Neural progenitor cell (in vitro differentiated cells): ENCODE results near the gene ROR2. TPM values are rescaled to one million over a fixed set of nuclear protein-coding genes. Genes with fewer than 3 reads are reported as not detected.
A peak's percentile ranks its signal among the peaks of the same experiment; 100 is the strongest.

Experiments
- DNase-seq: peaks from one replicate; pipeline ENCODE4 v3.0.0-alpha.2; 2016; ENCODE audit warnings: low spot score
- H2AFZ ChIP-seq: fragments of 200-600 bp; sonication (generic); replicated peaks from 2 replicates; pipeline ENCODE4 v1.6.1; 2016; ENCODE audit warnings: antibody characterized with exemption
- H3F3A ChIP-seq: fragments of 200-600 bp; sonication (generic); 2 replicates; pipeline ENCODE4 v1.6.1; 2016; ENCODE audit warnings: antibody characterized with exemption, low read depth
- H3K27ac ChIP-seq: fragments of 200-600 bp; sonication (generic); 2 replicates; pipeline ENCODE4 v1.5.1; 2016; ENCODE audit warnings: mild to moderate bottlenecking
- H3K27me3 ChIP-seq: fragments of 200-600 bp; sonication (generic); 2 replicates; pipeline ENCODE4 v1.6.1; 2016; ENCODE audit warnings: mild to moderate bottlenecking, moderate library complexity
- H3K36me3 ChIP-seq: fragments of 200-600 bp; sonication (generic); 2 replicates; pipeline ENCODE4 v1.5.1; 2016
- H3K4me1 ChIP-seq: fragments of 200-600 bp; sonication (generic); 2 replicates; pipeline ENCODE4 v1.6.1; 2016; ENCODE audit warnings: mixed run types
- H3K4me2 ChIP-seq: fragments of 200-600 bp; sonication (generic); 2 replicates; pipeline ENCODE4 v1.6.1; 2016
- H3K4me3 ChIP-seq: fragments of 200-600 bp; sonication (generic); 2 replicates; pipeline ENCODE4 v1.5.1; 2016
- H3K79me2 ChIP-seq: fragments of 200-600 bp; sonication (generic); 2 replicates; pipeline ENCODE4 v1.6.1; 2016; ENCODE audit warnings: low read depth
- H3K9ac ChIP-seq: fragments of 200-600 bp; sonication (generic); 2 replicates; pipeline ENCODE4 v1.6.1; 2016
- H3K9me3 ChIP-seq: fragments of 200-600 bp; sonication (generic); 2 replicates; pipeline ENCODE4 v1.5.1; 2016; ENCODE audit warnings: low read depth
- H4K20me1 ChIP-seq: fragments of 200-600 bp; sonication (generic); 2 replicates; pipeline ENCODE4 v1.6.1; 2016; ENCODE audit warnings: low read depth
- H3K27ac Mint-ChIP-seq: 3 replicates; pipeline ENCODE4 v1.8.0; 2021; ENCODE audit warnings: mixed read lengths
- H3K27me3 Mint-ChIP-seq: 2 replicates; pipeline ENCODE4 v1.8.0; 2022; ENCODE audit warnings: low read depth, mild to moderate bottlenecking, inconsistent platforms, moderate library complexity, mixed read lengths; ENCODE audit not compliant: insufficient read depth
- H3K36me3 Mint-ChIP-seq: 3 replicates; pipeline ENCODE4 v1.8.0; 2021; ENCODE audit warnings: mixed read lengths
- H3K4me1 Mint-ChIP-seq: 3 replicates; pipeline ENCODE4 v1.8.0; 2021; ENCODE audit warnings: mixed read lengths
- H3K4me3 Mint-ChIP-seq: 3 replicates; pipeline ENCODE4 v1.8.0; 2021; ENCODE audit warnings: mild to moderate bottlenecking, moderate library complexity, mixed read lengths
- H3K9me3 Mint-ChIP-seq: 3 replicates; pipeline ENCODE4 v1.8.0; 2020; ENCODE audit warnings: mixed read lengths
- EZH2 ChIP-seq: fragments of 200-600 bp; sonication (generic); IDR thresholded peaks from 2 replicates; pipeline ENCODE4 v1.6.1; 2017; ENCODE audit warnings: antibody characterized with exemption, mild to moderate bottlenecking, moderate library complexity
- EZH2phosphoT487 ChIP-seq: fragments of 200-600 bp; sonication (generic); IDR thresholded peaks from 2 replicates; pipeline ENCODE4 v1.6.1; 2017; ENCODE audit warnings: antibody characterized with exemption
- total RNA-seq: library from RNA; depleted of rRNA; stranded (reverse); fragments of >200 nt; gene quantifications from 2 replicates; pipeline ENCODE4 v1.2.3, GENCODE V29; 2015; ENCODE audit warnings: low replicate concordance
- TF ChIP-seq, protein P1 (sequence below): fragments of 200-600 bp; sonication (generic); IDR thresholded peaks from 2 replicates; pipeline ENCODE4 v1.5.1; 2017; ENCODE audit warnings: antibody characterized with exemption, mild to moderate bottlenecking

ROR2 gene
- total RNA-seq, 1 donor from 2014 or later, result 20.1 TPM

GRCh38 chr9:91900797-91901177 is 49.2 kb downstream of the ROR2 start:
- Histone ChIP-seq H3K27ac (no peak overlapping the region), H3F3A (no peaks in the 10 kb centered on the region), H2AFZ (no peak overlapping the region), H3K9me3 (no peaks in the 10 kb centered on the region), H4K20me1 (peaks cover 84% of the 10 kb centered on the region), H3K9ac (no peak overlapping the region), H3K4me3 (no peak overlapping the region), H3K4me2 (no peak overlapping the region), H3K36me3 (no peaks in the 10 kb centered on the region), H3K79me2 (peaks cover 74% of the 10 kb centered on the region), H3K27me3 (no peaks in the 10 kb centered on the region), H3K4me1 (peaks cover 50% of the 10 kb centered on the region)
- no peak for DNase-seq
- Mint-ChIP-seq H3K4me1 (peaks cover 70% of the 10 kb centered on the region), H3K4me3 (no peak overlapping the region), H3K9me3 (no peaks in the 10 kb centered on the region), H3K36me3 (peaks cover 14% of the 10 kb centered on the region), H3K27ac (no peak overlapping the region), H3K27me3 (peaks cover 2% of the 10 kb centered on the region)
- no peak for TF ChIP-seq EZH2phosphoT487
- TF ChIP-seq, protein P1, sequence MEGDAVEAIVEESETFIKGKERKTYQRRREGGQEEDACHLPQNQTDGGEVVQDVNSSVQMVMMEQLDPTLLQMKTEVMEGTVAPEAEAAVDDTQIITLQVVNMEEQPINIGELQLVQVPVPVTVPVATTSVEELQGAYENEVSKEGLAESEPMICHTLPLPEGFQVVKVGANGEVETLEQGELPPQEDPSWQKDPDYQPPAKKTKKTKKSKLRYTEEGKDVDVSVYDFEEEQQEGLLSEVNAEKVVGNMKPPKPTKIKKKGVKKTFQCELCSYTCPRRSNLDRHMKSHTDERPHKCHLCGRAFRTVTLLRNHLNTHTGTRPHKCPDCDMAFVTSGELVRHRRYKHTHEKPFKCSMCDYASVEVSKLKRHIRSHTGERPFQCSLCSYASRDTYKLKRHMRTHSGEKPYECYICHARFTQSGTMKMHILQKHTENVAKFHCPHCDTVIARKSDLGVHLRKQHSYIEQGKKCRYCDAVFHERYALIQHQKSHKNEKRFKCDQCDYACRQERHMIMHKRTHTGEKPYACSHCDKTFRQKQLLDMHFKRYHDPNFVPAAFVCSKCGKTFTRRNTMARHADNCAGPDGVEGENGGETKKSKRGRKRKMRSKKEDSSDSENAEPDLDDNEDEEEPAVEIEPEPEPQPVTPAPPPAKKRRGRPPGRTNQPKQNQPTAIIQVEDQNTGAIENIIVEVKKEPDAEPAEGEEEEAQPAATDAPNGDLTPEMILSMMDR, result no peak
- no peak for TF ChIP-seq EZH2

DNA sequence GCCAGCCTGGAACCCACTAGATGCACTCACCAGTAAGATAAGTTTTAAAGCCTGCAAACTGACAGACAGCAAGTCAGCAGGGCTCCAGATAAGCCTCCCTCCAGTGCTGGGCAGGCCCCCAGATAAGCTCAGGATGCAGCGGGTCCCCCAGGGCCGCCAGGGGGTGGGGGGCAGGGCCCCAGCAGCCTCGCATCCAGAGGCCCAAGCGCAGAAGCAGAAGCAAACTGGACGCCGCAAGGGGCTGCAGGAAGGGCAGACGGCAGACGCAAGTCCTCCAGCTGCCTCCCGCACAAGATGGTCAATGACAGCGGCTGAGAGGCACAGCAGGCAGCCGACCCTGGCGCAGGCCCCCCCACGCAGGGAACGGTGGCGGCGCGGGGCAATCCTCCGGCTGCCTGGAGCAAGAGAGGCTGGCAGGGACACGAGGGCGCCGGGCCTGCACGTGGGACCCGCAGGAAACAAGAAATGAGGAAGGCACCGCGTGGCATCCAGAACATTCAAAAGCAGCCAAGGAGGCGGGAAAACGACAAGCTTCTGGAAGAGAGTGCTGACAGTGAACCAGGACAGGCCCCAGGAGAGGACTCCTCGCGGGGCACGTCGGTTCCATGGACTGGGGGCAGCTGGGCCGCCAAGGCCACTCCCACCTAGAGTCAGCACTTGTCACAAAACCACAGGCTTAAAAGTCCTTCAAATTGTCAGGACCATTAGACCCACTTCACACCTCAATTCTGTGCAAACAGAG is 49.8 kb downstream of the ROR2 start:
- Histone ChIP-seq H3K4me1 (peaks cover 49% of the 10 kb centered on the region), H2AFZ (no peak overlapping the region), H3K27ac (no peak overlapping the region), H3K4me3 (no peak overlapping the region), H3F3A (no peaks in the 10 kb centered on the region), H3K79me2 (peaks cover 76% of the 10 kb centered on the region), H3K36me3 (no peaks in the 10 kb centered on the region), H3K27me3 (no peaks in the 10 kb centered on the region), H3K9me3 (no peaks in the 10 kb centered on the region), H4K20me1 (peaks cover 85% of the 10 kb centered on the region), H3K4me2 (peak overlapping the region; percentile 36), H3K9ac (no peak overlapping the region)
- DNase-seq, result peak; percentile 38
- Mint-ChIP-seq H3K27ac (peak overlapping the region; percentile 52), H3K36me3 (peaks cover 15% of the 10 kb centered on the region), H3K9me3 (no peaks in the 10 kb centered on the region), H3K27me3 (peaks cover 2% of the 10 kb centered on the region), H3K4me1 (peaks cover 71% of the 10 kb centered on the region), H3K4me3 (peak overlapping the region; percentile 13)
- no peak for TF ChIP-seq EZH2phosphoT487
- TF ChIP-seq, protein P1, result no peak
- no peak for TF ChIP-seq EZH2

GRCh38 chr9:91899594-91899993 is 50.4 kb downstream of the ROR2 start:
- DNase-seq, result no peak
- peaks cover 53% of the 10 kb centered on the region for H3K4me1 ChIP-seq
- peak overlapping the region; percentile 50 for H3K27ac Mint-ChIP-seq
- peaks cover 81% of the 10 kb centered on the region for H4K20me1 ChIP-seq
- no peaks in the 10 kb centered on the region for H3K36me3 ChIP-seq
- peaks cover 76% of the 10 kb centered on the region for H3K4me1 Mint-ChIP-seq
- H3K27ac ChIP-seq, result no peak overlapping the region
- H3K27me3 Mint-ChIP-seq, result peaks cover 2% of the 10 kb centered on the region
- no peak overlapping the region for H3K4me3 ChIP-seq
- H3K4me3 Mint-ChIP-seq, result peak overlapping the region; percentile 13
- H3K9me3 ChIP-seq, result no peaks in the 10 kb centered on the region
- peaks cover 15% of the 10 kb centered on the region for H3K36me3 Mint-ChIP-seq
- H3F3A ChIP-seq, result no peaks in the 10 kb centered on the region
- TF ChIP-seq EZH2, result no peak
- no peak for TF ChIP-seq EZH2phosphoT487
- TF ChIP-seq, protein P1, result no peak
- no peak overlapping the region for H2AFZ ChIP-seq
- peak overlapping the region; percentile 36 for H3K4me2 ChIP-seq
- H3K79me2 ChIP-seq, result peaks cover 76% of the 10 kb centered on the region
- no peaks in the 10 kb centered on the region for H3K9me3 Mint-ChIP-seq
- no peak overlapping the region for H3K9ac ChIP-seq
- H3K27me3 ChIP-seq, result no peaks in the 10 kb centered on the region
